Transverse colon (tissue), 3 donors: ENCODE results near the gene PLEKHA1.

Experiments
- EP300 ChIP-seq: sonication (generic); formaldehyde crosslinking; IDR thresholded peaks from one replicate; pipeline ENCODE4 v1.6.1; 2017; ENCODE audit warnings: antibody characterized with exemption, low read depth
- TF ChIP-seq, protein P1 (sequence below), 5 experiments: fragments of 200-600 bp in 3 of 5; fragments of 450-650 bp in 2 of 5; sonication (generic) in 3 of 5; IDR thresholded peaks; 1 replicate in 2 of 5; 2 replicates in 3 of 5; pipeline ENCODE4 v1.5.1; 2016 to 2017; ENCODE audit warnings: antibody characterized with exemption in 5 of 5, inconsistent platforms in 3 of 5, mild to moderate bottlenecking in 2 of 5, moderate library complexity in 1 of 5

DNA sequence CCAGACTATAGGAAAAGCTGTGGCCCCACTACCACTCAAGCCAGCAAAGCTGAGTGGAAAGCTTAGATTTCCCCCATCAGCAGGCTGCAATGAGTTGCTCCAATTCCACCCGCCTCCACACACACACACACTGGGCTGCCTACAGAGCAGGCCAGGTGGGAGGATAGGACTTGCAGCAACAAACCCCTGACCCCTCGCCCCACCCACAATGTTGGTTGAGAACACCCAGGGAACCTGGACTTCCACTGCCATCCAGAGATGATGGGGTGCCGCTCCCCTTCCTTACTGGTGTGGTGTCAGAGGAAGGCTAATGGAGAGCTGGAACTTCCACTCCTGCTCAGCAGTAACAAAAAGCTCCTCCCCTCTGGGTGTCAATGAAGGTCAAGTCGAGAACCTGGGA, 16.8 kb upstream of the PLEKHA1 start:
- TF ChIP-seq, protein P1, sequence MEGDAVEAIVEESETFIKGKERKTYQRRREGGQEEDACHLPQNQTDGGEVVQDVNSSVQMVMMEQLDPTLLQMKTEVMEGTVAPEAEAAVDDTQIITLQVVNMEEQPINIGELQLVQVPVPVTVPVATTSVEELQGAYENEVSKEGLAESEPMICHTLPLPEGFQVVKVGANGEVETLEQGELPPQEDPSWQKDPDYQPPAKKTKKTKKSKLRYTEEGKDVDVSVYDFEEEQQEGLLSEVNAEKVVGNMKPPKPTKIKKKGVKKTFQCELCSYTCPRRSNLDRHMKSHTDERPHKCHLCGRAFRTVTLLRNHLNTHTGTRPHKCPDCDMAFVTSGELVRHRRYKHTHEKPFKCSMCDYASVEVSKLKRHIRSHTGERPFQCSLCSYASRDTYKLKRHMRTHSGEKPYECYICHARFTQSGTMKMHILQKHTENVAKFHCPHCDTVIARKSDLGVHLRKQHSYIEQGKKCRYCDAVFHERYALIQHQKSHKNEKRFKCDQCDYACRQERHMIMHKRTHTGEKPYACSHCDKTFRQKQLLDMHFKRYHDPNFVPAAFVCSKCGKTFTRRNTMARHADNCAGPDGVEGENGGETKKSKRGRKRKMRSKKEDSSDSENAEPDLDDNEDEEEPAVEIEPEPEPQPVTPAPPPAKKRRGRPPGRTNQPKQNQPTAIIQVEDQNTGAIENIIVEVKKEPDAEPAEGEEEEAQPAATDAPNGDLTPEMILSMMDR (IDR thresholded peaks at IDR 0.05): no peak
- no peak for TF ChIP-seq EP300
